GM21447 (cell line): ENCODE measurements around the gene CDYL2.
"Not testable (repeated sequence)": the region's sequence is repeated elsewhere in the genome, so short reads cannot be mapped to it uniquely, and the experiment has no call there.

Experiments used
- ATAC-seq: cut with Tn5 transposase; IDR thresholded peaks from one replicate; pipeline ENCODE4 v1.9.1; 2021; ENCODE audit not compliant: unreplicated experiment

Gene CDYL2

DNA sequence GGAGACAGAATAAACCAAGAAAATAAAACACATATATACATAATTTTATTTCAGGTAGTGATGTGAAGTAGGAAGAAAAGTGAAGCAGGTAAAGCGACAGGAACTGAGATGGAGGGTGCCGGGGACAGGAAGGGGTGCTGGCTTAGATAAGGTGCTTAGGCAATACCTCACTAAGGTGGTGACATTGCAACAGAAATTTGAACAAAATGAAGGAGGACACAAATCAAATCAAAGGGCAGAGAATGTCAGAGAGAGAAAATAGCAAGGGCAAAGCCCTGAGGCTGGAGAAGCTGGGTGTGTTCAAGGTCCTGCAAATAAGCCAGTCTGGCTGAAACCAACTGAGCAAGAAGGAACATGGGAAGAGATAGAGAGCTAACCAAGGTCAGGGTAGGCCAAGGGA, 5.0 kb upstream of the CDYL2 start:
- no peak for ATAC-seq

DNA sequence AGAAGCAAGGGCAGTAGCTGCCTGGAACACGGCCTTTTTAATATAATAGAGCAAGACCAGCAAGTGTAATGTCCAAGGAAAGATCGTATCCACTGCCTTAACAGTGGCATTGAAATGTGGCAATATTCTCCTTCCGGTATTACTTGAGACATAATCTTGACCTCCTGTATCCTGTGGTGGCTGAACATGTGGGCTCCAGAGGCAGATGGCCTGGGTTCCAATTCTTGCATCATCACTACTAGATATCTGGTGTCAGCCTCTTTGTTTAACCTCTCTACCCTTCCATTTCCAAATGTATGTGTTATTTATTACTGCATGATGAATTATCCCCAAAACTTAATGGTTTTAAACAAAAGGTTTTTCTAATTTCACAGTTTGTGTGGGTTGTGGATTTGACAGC, 3.5 kb upstream of the CDYL2 start:
- no peak for ATAC-seq

DNA sequence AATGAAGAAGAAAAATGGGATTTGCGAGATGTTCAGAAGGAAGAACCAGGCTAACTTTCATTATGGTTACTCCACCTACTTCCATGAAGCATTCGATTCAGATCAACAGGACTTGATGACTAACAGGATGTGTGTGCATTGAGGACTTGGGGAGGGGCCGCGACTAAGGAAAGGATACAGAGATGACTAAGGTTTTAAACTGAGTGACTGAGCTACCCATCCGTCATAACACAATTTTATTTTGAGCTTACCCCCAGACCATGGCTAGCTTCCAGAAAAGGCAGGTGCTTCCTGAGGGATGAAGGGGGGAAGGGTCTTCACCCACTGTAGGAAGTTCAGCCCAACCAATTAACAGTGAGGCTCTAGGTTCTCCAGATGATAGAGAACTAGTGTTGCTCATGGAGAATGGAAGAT, 2.5 kb upstream of the CDYL2 start:
- ATAC-seq: no peak

DNA sequence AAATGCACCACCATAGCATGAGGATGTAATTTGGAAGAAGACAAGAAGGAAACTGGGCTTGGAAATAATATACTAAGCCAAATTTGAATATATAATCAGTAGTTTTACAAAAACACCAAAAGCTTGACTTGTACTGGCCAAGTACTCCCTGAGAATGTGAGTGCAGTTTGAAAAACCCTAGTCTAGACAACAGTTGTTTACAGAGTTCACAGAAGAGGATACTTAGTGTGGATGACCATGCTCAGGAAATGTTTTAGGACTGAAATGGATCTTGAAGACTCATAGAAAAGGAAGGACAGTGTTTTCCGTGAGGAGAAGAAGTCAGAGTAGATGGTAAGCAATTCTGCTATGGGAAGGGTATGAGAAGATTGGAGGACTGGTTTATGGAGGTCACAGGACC, 1.9 kb upstream of the CDYL2 start:
- ATAC-seq: no peak

DNA sequence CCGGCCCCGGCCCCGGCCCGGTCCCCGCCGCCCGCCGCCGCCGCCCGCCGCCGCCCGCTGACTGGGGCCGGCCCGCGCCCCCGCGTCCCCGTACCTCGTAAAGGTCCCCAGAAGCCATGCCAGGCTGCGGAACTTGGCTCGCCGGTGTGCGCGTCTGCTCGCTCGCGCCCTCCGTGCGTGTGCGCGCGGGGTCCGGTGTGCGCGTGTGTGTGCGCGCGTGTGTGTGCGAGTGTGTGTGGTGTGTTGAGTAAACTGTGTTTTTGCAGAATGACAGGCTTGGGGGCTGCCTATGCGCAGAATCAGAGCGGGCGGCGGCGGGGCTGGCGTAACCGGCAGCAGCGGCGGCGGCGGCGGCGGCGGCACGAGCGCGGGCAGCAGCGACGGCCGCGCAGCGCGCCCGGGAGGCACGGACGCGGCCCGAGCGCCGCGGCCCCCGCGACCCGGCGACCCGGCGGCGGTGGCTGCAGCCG, 307 bp downstream of the CDYL2 start:
- ATAC-seq: no peak

DNA sequence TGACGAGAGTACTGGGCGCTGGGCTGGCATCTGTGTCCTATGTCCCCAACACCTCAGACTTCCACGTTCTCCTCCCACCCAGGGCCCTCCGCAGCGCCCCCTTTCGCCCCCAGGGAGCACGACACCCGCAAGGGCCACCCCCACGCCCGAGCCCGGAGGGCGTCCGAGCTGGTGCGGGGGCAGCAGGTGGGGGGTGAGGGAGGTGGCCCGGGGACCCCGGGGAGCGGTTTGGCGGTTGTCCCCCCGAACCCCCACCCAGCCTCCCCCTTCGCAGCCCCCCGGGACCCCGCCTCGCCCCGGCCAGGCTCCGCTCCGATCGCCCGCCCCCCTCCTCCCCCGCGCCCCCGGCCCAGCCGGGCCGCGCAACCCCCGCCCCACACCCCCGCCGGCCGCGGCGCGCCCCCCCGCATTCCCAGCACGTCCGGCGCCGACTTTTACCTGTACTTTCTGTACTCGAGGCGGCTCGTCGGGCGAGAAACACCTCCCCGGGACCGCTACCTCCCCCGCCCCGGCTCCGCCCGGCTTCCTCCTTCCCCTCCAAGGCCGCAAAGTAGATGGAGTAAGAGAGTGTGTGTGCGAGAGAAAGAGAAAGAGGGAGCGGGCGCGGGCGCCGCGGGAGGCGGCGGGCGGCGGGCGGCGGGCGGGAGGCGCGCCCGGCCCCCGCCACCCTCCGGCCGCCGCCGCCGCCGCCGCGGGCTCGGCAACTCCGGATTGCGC, 901 bp downstream of the CDYL2 start:
- ATAC-seq: no peak

DNA sequence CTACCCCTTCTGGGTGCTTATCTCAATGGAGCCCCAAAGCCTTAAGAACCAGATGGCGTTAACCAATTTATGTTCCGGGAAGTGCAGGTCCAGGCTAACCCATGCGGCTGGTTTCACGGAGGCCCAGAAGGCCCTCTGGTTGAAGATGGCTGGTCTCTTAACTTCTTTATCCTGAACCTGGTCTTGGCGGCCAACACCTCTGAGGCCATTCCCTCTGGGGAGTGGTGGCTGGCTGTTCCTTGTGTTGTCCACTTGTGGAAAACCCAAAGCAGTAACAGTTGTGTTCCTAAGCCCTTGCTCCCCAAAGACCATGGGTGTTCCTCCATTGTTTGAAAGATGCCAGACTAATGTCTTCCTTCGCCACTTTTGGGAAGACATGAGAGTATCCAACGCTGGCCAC, 1.5 kb downstream of the CDYL2 start:
- no peak for ATAC-seq

DNA sequence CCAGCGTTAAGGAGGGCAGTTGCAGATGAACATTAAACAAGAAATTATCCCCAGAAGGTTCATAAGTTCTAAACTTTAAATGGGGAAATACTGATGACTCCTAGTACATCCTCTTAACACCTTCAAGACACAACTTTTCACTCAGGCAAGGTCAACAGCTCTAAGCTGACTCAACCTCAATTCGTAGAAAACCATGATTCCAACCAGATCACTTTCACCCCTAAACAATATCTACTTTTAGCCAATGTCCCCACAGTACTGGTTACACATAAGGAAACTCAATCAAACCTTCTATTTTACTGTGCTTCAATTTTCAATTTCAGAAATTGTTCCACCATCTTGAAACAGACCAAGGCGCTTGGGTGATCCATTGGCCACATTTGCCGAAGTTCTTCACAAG, 2.3 kb downstream of the CDYL2 start:
- no peak for ATAC-seq

DNA sequence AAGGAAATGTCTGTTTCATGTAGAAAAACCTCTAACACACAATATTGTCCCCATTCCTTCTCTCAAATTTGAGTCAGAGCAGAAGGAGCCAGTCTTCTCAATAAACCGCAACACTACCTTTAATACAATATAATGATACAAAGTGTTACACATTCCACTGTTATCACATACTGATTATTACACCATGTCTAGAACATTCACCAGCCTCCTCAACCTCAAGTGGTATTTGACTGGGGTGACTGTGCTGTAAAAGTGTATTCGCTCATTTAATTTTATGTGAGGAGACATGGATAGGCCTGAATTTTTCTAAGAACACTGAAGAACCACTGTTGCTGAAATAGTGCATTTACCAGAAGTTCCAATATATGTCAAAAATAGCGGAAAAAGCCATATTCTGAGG, 10.3 kb downstream of the CDYL2 start:
- ATAC-seq: no peak

DNA sequence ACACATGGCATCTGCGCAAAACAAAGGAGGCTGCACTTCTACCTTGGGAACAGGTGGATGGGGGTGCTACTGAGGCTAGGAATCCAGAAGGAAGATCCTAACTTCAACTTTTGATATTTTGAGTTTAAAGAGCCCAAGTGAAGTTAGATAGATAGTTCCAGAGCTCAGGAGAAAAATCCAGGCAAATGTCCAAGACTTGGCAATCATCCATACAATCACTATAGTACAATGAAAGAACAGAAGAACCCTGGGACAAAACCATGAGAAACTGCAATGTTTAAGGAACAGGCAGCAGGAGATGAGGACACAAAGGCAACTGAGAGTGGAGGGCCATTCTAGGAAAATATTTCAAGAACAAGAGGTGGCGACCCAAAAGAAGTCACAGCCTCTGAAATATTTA, 12.4 kb downstream of the CDYL2 start:
- ATAC-seq: no peak

DNA sequence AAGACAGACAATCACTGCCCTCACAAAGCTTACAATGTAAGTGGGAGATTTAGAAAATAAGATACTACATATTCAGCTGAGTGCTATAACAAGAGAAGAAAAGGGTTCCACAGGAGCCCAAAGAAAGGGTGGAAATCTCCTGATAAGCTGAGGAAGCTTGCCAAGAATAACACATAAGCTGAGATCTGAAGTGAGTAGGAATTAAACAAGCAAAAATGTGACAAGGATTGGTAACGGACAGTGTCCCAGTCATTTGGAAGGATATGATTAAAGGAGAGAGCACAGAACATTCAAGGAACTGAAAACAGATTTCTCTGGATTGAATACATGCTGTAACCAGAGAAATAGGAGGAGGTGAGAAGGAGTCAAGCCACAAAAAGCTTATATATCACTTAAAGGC, 13.0 kb downstream of the CDYL2 start:
- ATAC-seq: no peak

DNA sequence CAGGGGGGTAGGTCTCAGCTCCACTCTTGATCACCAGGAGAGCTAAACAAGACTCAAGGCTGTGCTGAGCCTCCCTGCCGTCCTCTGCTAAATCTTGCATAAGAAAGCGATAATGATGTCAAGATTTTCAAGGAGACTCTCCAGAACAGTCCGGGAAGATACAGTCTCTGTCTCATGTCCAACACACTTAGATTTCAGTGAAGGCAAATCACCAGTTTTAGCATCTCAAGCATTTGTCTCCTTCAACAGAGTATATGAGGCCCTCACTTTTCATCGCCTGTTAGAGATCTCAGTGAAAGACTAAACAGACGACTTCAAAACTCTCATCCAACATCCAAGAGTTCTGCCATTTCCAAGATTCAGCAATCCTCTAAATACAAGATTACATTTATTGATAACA, 13.6 kb downstream of the CDYL2 start:
- no peak for ATAC-seq

DNA sequence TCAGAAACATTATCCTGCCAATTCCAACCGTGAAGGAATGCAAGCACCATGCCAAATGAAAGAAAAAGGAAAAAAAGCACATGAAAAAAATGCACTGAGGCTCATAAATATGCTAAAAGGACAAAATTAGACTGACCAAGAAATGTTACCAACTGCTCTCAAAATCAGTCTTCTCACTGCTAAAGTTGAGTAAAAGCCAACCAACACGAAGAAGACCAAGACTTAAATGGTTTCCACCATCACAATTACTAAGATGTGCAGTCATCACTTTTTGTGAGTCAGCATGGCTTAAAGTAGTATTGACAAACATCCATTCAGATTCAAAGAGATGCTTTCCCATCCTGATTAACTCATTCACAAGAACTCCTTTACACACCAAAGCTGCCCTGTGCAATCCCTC, 16.4 kb downstream of the CDYL2 start:
- no peak for ATAC-seq

DNA sequence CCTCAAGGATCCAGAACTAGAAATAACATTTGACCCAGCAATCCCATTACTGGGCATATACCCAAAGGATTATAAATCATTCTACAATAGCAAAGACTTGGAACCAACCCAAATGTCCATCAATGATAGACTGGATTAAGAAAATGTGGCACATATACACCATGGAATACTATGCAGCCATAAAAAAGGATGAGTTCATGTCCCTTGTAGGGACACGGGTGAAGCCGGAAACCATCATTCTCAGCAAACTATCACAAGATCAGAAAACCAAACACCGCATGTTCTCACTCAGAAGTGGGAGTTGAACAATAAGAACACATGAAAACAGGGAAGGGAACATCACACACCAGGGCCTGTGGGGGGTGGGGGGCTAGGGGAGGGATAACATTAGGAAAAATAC, 17.8 kb downstream of the CDYL2 start:
- not testable (repeated sequence) for ATAC-seq

DNA sequence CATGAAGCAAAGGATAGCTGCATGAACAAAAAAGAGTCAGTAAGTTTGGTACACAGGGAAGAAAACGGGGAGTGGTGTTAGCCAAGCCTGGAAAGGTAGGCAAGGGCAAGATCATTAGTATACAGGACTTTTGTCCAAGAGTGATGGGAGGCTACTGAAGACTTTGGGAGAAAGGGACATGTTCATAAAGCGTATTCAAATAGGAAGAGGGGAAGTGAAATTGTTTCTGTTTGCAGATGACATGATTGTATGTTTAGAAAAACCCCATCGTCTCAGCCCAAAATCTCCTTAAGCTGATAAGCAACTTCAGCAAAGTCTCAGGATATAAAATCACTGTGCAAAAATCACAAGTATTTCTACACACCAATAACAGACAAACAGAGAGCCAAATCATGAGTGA, 19.4 kb downstream of the CDYL2 start:
- no peak for ATAC-seq

DNA sequence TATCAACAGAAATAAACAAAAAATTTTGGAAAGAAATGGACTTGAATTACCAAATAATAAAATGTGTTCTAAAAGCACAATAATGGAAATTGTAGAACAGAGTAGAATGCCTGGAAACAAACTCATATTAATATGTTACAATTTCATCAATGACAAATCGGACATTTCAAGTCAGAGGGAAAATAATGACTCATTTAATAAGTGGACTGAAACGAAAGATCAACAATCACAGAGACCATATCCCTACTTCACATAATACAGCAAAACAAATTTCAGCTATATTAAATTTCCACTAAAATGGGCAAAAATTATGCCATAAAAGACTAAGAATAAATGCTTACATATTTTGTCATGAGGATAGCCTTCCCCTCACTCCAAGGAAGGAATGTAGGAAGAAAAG, 25.7 kb downstream of the CDYL2 start:
- ATAC-seq: no peak

DNA sequence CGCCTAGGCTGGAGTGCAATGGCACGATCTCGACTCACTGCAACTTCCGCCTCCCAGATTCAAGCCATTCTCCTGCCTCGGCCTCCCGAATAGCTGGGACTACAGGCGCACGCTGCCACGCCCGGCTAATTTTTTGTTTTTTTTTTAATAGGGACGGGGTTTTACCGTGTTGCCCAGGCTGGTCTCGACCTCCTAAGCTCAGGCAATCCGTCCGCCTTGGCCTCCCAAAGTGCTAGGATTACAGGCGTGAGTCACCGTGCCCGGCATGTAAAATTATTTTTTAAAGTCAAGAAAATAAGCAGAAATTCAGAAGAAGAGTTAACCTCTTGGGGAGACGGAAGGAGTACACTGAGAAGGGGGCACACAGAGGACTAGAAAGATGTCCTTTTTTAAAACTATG, 27.5 kb downstream of the CDYL2 start:
- no peak for ATAC-seq

DNA sequence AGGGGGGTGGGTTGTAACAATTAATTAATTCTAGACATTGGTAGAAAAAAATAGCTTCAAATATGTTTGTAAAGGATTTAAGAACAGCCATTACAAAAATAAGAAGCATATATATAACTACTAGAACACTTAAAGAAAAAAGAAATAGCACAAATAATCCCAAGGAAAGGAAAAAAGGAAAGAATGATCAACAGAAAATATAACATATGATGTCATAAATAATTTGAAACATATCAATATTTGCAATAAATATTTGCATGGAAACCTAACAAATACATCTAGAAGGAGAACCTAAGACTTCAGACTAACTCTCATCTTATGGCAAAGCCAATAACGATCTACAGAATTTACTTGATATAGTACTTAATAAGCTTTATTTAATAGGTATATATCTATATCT, 28.9 kb downstream of the CDYL2 start:
- ATAC-seq: no peak

DNA sequence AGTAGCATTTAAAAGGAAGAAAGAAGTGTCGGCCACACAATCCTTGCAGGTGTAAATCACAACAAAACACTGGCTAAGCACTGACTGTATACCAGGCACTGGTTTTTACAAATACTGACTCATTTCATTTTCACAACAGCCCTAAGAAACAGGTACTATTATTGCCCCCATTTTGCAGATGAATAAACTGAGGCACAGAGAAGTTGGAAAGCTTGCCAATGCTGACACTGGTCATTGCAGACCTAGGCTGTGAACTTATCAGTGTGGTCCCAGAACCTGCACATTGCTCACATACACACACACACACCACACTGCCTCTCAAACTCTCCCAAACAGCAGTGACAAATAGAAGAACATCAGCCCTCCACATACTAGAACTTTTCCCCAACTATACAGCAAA, 37.6 kb downstream of the CDYL2 start:
- no peak for ATAC-seq

DNA sequence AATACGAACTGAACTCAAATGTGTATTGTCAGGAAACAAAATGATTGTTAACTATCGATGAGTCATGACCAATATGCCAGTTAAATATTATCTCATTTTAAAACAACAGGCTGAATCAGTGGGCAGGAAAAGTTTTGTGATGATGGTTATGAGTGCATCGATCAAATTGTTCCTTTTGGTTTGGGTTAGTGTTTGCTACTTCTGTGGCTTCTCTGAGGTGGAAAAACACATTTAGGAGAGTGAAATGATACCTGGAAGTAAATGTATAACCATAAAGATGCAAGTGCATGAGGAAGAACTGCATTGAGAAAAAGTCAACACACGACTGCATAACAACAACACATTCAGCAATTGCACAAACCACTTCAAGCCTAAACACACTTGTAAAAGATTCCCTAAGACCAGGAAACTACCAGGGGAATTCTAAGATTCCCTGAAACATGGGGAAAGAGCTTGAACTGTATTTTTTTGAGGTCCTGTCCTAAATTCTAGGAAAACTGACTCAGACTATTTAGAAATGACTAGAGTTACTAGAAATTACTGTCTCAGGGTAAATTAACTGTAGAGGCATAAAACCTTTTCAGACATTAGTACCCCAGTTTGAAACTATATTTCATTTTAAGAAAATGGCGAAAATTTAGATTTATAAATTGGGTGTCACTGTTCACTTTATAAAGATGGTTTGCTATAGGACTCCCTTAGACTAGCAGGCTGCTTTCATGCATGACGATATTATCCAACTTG, 44.8 kb downstream of the CDYL2 start:
- ATAC-seq: no peak

DNA sequence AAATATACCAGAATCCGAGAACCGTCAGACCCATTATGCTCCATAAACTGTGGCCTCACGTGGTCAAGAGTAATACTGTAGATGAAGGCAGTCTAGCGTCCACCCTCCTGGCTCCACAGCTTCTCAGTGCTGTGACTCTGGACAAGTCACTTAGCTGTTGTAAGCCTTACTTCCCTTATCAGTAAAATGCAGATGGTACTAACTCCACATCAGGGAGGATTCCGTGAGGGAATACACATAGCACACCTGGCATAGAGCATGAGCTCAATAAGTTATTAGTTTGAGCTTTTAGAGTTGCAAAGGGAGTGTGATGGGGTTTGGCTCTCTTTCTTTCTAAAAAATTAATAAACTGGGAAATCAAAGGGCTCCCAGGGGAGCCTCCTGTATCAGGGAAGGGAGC, 49.9 kb downstream of the CDYL2 start:
- ATAC-seq: no peak

DNA sequence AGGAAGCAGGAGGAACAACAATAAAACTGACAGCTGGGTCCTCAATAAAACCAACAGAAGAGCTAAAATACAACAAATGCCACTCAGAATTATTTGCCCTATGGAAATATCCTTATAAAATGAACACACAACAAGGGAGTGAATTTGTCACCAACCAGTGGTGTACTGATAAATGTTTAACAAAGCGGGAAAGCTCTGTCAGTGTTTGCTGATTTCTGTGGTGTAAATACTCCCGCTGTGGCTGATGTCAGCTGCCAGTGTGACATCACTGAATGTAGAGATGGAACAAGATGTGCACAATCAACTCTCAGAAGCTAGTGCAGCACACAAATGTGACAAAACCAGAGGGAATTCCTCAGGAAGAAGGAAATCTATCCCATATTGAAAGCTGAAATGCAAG, 51.9 kb downstream of the CDYL2 start:
- no peak for ATAC-seq

DNA sequence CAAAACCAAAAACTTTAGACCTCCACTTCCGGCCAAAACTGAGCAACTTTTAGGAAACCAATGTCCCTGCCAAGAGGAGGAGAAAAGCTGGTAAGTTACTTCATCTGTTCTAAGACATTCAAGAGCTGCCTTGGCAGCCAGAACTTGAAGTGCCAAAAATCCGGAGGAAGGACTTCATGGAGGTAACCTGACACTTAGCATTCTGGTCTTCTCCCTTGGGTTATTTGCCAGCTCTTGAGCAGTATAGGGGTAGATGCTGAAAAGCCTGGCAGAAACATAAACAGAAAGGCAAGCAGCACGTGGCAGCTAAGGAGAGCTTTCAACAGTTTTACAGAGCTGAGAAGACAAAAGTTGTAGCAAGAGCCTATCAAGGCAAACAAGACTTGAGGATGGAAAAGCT, 53.2 kb downstream of the CDYL2 start:
- no peak for ATAC-seq
